ENCODE measurements around the gene TMPRSS11F. TPM values are rescaled to one million over a fixed set of nuclear protein-coding genes. Genes with fewer than 3 reads are reported as not detected.

TMPRSS11F gene
- total and polyA plus RNA-seq, 2 of the 4 experiments (the other 2 are of a cell fraction): not detected

DNA sequence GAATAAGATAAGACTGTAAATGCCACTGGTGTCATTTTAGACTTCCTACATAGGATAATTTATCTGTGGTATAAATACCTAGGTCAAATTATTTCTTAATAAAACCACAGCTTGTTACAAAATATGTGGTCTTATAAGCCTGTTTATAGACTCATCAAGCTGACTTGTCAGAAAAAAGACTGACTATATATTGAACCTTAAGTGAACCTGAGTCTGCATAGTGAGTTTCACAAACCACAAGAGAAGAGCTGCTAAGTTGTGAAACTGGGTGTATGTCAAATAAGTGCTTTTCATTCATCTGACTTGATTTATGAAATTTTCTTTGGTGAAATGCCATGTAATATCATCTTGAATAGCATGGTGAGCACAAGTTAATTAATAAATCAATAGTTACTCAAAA is 118.0 kb downstream of the TMPRSS11F start:
- no peak overlapping the region for H2BK20ac ChIP-seq (ENCODE audit: low read depth, low read length)
- H3K9me3 ChIP-seq (ENCODE audit: control insufficient read depth, insufficient read depth, low read length): no peaks in the 10 kb centered on the region
- CTCF ChIA-PET: interaction anchor here (0.6 kb wide), 1 partner anchor 207 kb away, joined by 6 read pairs; no protein-coding TSS in a partner anchor
- intact Hi-C loops (cut with micrococcal nuclease) (no loop called here), dilution Hi-C loops (cut with HindIII; ENCODE audit: low sequenced_read_pairs, unreplicated experiment) (no loop called here), in situ Hi-C loops (cut with MboI; ENCODE audit: low sequenced_read_pairs) (no loop called here)
- no peak overlapping the region for H2BK120ac ChIP-seq (ENCODE audit: low read depth, low read length)
- H3K9ac ChIP-seq (ENCODE audit: low read depth, low read length): no peak overlapping the region
- H3K4me2 ChIP-seq (ENCODE audit: low read depth, low read length): no peak overlapping the region
- H4K20me1 ChIP-seq (ENCODE audit: insufficient read depth, low read length): no peaks in the 10 kb centered on the region
- POLR2A ChIA-PET (ENCODE audit: unreplicated experiment): no interaction called here
- no peak overlapping the region for H2AFZ ChIP-seq (replicated peaks; ENCODE audit: low read length, poor library complexity)
- H3K27me3 ChIP-seq (ENCODE audit: control insufficient read depth, insufficient read depth, low read length): no peaks in the 10 kb centered on the region
- H4K91ac ChIP-seq (ENCODE audit: insufficient read depth, low read depth, low read length): no peak overlapping the region
- no peak overlapping the region for H4K8ac ChIP-seq (ENCODE audit: low read depth in 2 of 2, low read length in 2 of 2)
- H3K9me1 ChIP-seq (ENCODE audit: insufficient read depth, low read length): no peaks in the 10 kb centered on the region
- no TSS peak for BruUV-seq (replicated peaks)
- H3K18ac ChIP-seq (ENCODE audit: low read depth, low read length): no peak overlapping the region
- H3K4ac ChIP-seq (ENCODE audit: low read depth, low read length): no peak overlapping the region
- no peak overlapping the region for H2BK15ac ChIP-seq (ENCODE audit: low read depth, low read length)
- DNase-seq (no peak), ATAC-seq (ENCODE audit: low read depth) (no peak)
- no peaks in the 10 kb centered on the region for H3K36me3 ChIP-seq (ENCODE audit: control insufficient read depth, insufficient read depth, low read length)
- H2AK5ac ChIP-seq (ENCODE audit: low read depth, low read length): no peak overlapping the region
- H3K27ac ChIP-seq (ENCODE audit: insufficient read depth, low read length): no peak overlapping the region
- TF ChIP-seq RFX5 (IDR thresholded peaks at IDR 0.05; ENCODE audit: low read depth, low read length) (no peak), FOS (IDR thresholded peaks at IDR 0.05; ENCODE audit: low read depth, low read length) (no peak), BHLHE40 (IDR thresholded peaks at IDR 0.05; ENCODE audit: low read depth, low read length) (no peak), RCOR1 (IDR thresholded peaks at IDR 0.05; ENCODE audit: insufficient replicate concordance, low read length) (no peak), CEBPB (IDR thresholded peaks at IDR 0.05; ENCODE audit: low read depth, low read length) (no peak), CHD1 (IDR thresholded peaks at IDR 0.05; ENCODE audit: low read depth, low read length) (no peak), MAZ (IDR thresholded peaks at IDR 0.05; ENCODE audit: borderline replicate concordance, low read depth, low read length) (no peak), POLR2A (IDR thresholded peaks at IDR 0.05; ENCODE audit: low read depth, low read length) (no peak), ELK1 (IDR thresholded peaks at IDR 0.05; ENCODE audit: borderline replicate concordance, low read depth, low read length) (no peak), RAD21 (IDR thresholded peaks at IDR 0.05; ENCODE audit: low read length) (no peak), MAFK (IDR thresholded peaks at IDR 0.05; ENCODE audit: low read depth, low read length) (no peak)
- TF ChIP-seq, protein P1, sequence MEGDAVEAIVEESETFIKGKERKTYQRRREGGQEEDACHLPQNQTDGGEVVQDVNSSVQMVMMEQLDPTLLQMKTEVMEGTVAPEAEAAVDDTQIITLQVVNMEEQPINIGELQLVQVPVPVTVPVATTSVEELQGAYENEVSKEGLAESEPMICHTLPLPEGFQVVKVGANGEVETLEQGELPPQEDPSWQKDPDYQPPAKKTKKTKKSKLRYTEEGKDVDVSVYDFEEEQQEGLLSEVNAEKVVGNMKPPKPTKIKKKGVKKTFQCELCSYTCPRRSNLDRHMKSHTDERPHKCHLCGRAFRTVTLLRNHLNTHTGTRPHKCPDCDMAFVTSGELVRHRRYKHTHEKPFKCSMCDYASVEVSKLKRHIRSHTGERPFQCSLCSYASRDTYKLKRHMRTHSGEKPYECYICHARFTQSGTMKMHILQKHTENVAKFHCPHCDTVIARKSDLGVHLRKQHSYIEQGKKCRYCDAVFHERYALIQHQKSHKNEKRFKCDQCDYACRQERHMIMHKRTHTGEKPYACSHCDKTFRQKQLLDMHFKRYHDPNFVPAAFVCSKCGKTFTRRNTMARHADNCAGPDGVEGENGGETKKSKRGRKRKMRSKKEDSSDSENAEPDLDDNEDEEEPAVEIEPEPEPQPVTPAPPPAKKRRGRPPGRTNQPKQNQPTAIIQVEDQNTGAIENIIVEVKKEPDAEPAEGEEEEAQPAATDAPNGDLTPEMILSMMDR (conservative IDR thresholded peaks at IDR 0.05; ENCODE audit: low read depth, low read length): no peak
- TF ChIP-seq, protein P2, sequence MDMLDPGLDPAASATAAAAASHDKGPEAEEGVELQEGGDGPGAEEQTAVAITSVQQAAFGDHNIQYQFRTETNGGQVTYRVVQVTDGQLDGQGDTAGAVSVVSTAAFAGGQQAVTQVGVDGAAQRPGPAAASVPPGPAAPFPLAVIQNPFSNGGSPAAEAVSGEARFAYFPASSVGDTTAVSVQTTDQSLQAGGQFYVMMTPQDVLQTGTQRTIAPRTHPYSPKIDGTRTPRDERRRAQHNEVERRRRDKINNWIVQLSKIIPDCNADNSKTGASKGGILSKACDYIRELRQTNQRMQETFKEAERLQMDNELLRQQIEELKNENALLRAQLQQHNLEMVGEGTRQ (IDR thresholded peaks at IDR 0.05; ENCODE audit: low read depth, low read length): no peak
- no peak overlapping the region for H2BK5ac ChIP-seq (ENCODE audit: low read depth, low read length, poor library complexity, severe bottlenecking)
- no peaks in the 10 kb centered on the region for H3K79me1 ChIP-seq (ENCODE audit: low read depth in 1 of 2, low read length in 2 of 2)
- H3K4me3 ChIP-seq (ENCODE audit: insufficient read depth, low read depth, low read length): no peak overlapping the region
- H3K23ac ChIP-seq (ENCODE audit: low read depth, low read length): no peak overlapping the region
- H3K14ac ChIP-seq (replicated peaks; ENCODE audit: low read depth, low read length): no peak overlapping the region
- H3K56ac ChIP-seq (ENCODE audit: extremely low read depth, insufficient read depth, low read length): no peak overlapping the region
- no peaks in the 10 kb centered on the region for H3K4me1 ChIP-seq (ENCODE audit: control insufficient read depth, insufficient read depth, low read length)
- H2AK9ac ChIP-seq (replicated peaks; ENCODE audit: low read depth, low read length, poor library complexity): no peak overlapping the region
- H4K5ac ChIP-seq (ENCODE audit: low read depth, low read length): no peak overlapping the region

Measured in IMR-90 (cell line).